HG02852 (cell line): Measurements from ENCODE around the gene TRMT61B.
A peak's percentile ranks its signal among the peaks of the same experiment; 100 is the strongest.

Experiments used
- ATAC-seq: cut with Tn5 transposase; IDR thresholded peaks from one replicate; pipeline ENCODE4 v1.9.1; 2021; ENCODE audit warnings: mild to moderate bottlenecking, moderate library complexity; ENCODE audit not compliant: unreplicated experiment

TRMT61B gene

DNA sequence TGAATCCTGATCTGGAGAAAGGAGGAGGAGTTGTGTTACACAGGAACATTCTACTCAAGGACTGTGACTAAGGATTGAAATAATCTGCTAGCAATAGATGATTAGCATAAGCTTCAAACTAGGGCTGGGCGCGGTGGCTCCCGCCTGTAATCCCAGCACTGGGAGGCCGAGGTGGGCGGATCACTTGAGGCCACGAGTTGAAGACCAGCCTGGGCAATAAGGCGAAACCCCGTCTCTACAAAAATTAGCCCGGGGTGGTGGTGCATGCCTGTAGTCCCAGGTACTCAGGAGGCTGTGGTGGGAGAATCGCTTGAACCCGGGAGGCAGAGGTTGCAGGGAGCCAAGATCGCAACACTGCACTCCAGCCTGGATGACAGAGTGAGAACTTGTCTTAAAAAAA, 1.5 kb downstream of the TRMT61B start:
- ATAC-seq: no peak

GRCh38 chr2:28855977-28856376, 14.1 kb downstream of the TRMT61B start:
- ATAC-seq: no peak

- ATAC-seq: no peak
These were observed 14.9 kb downstream of the TRMT61B start for GRCh38 chr2:28855193-28855592.

- ATAC-seq: no peak
These were observed 28.1 kb downstream of the TRMT61B start for GRCh38 chr2:28842042-28842441.

DNA sequence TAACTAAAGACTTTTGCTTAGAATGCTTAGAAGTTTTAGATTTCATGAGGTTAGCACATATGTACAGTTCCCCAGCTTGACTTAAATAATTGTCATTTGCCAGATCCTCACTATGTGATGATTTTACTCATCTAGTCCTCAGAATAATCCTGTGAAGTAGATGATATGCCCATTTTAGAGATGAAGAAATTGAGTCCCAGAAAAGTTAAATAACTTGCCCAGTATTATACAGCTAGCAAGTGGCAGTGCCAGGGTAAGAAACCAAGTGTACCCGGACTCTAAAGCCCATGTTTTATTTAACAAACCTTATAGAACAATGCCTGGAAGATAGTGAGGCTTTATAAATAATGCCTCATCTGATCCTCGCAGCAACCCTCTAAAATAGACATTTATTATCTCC, 31.1 kb downstream of the TRMT61B start:
- no peak for ATAC-seq

DNA sequence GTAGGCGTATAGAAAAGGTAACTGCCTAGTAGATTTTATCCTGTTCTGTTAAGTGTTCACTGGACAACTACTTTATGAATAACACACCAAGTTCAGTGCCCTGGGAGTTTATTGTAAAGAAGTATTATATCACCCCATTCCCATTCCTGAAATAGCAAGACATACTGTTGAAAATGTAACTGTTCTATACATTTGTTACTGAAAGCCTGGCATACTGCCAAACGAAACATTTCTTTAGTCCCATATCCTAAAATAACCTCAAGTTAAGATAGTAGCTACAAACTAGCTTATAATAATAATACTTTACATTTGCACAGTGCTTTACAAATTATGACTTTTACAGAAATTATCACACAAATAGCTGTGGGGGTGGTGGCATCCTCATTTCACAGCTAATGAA, 34.3 kb downstream of the TRMT61B start:
- ATAC-seq: no peak

- ATAC-seq: no peak
These were observed 36.2 kb downstream of the TRMT61B start for GRCh38 chr2:28833740-28834470.

DNA sequence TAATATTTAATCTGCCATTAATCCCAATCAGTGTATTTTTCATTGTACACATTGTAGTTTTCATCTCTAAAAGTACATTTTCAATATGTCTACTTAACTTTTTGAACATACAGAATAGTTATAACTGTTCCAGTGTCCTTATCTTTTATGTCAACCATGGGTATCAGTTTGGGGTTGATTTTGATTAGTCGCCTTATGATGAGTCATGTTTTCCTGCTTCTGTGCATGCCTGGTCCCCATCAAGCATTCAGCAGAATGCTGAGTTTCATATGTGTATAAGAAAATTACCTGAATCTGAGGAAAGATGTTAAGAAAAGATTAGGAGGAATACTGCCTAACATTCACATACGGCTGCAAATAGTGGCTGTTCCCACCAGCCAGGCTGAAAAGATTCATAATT, 41.7 kb downstream of the TRMT61B start:
- no peak for ATAC-seq

DNA sequence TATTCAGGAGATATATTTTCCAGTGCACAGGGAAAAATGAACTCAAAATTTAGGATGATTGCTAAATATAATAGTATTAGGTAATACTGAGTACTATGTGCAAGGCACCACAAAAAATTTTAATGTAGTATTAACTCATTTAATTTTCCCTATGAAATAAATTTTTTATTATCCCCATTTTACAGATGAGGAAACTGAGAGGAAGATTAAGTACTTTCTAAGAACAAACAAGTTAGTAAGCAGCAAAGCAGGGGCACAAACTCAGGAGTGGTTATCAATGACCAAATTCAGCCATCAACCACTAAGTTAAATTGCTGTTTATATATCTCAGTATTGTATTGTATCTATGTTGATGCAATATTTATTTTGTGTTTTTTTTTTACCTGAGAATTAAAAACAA, 45.2 kb downstream of the TRMT61B start:
- ATAC-seq: no peak

- ATAC-seq: no peak
These were observed 45.9 kb downstream of the TRMT61B start for GRCh38 chr2:28824207-28824606.

- no peak for ATAC-seq
These were observed 48.1 kb downstream of the TRMT61B start for GRCh38 chr2:28822036-28822435.

GRCh38 chr2:28821295-28821958, 48.7 kb downstream of the TRMT61B start:
- ATAC-seq: no peak

DNA sequence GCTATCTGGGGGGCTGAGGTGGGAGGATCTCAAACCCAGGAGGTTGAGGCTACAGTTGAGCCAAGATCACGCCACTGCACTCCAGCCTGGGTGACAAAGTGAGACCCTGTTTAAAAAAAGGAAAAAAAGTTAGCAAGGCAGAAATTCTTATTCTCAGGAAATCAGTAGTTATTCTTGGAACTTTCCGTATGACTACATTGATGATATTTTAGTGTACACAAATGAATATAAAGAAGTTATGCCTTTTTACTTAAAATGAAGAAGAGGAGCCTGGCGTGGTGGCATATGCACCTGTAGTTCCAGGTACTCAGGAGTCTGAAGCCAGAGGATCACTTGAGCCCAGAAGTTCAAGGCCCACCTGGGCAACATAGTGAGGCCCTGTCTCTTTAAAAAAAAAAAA, 52.1 kb downstream of the TRMT61B start:
- ATAC-seq: no peak

DNA sequence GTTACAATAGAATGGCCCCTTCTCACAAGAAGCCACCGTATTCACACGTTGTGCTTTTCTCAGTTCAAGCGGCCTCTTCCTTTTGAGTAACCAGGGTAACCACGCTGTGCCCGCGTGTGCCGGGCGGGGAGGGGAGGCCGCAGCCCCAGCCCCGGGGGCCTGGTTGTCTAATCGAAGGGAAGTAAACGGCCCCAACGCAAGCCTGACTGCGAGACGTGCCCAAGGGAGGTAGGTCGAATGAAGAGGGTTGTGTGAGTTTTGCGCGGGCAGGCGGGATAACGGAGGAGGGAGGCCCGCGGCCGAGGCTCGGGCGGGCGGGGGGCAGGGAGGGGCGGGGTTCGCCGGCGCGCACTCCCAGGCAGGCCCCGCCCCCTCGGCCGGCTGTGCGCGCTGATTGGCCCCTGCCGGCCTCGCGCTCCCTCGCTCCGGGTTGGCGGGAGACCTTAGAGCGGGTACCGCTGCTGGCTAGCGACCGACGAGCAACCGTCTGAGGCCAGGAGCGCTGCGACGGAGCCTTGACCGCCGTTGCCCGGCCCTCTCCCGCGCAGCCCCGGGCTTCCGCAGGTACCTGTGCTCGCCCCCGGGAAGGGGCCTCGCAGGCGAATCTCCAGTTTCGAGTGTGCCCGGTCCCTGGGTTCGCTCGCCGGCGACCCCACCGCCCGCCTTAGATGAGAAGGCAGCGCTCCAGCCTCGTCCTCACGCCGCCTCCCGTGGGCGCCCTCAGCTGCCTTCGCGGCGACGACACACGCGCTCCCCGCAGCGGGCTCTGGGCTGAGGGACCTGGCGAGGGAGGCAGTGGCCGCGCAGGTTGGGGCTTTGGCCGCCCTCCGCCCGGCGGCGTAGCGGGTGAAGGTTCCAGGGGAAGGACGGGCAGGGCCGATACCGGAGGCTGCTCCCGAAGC, 59.5 kb downstream of the TRMT61B start, which contains the start of gene SPDYA:
SPDYA (plus strand) TSS at position 451 of the 902 bp plus-strand sequence. CDS start 5,181 bp downstream, outside the sequence.
- peak; percentile 84 for ATAC-seq

GRCh38 chr2:28809927-28810326, 60.2 kb downstream of the TRMT61B start:
- ATAC-seq: peak; percentile 3

DNA sequence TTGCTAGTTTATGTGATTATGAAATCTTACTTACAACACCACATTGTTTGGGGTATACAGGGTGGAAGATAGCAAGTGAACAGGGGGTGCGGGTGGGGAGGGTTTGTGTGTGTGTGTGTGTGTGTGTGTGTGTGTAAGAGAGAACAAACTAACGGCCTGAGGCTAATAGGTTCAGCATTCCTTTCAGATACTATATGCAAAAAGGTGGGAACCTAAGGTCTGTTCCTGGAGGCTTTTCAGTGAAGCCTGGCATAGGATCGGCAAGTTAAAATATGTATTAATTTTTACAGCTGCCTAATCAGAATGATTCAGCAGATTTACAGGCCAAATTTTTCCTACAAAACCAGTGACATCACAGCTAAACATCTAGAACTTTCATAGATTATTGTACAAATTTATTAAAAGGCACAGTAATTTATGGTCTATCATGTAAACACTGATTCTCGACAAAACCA, 67.1 kb downstream of the TRMT61B start:
- no peak for ATAC-seq

DNA sequence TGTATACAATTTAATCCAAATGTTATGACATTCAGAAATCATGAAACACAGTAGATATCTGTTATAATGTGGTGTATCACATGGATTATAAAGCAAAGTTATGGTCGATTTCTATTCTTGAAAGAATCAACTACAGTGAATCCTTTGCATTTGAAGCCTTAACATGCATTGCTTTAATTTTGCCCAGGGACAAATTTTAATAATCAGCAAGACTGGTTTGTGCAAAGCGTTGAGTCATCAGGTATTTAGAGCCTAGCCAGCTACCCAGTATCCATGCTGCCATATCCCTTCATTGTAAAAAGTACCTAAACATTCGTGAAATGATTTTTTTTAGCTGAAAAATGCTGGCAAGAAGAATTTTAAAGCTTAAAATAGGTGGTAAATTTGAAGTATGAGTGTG, 68.4 kb downstream of the TRMT61B start:
- no peak for ATAC-seq
